Osteocyte (in vitro differentiated cells): ENCODE results near the gene LST1. TPM values are rescaled to one million over a fixed set of nuclear protein-coding genes. Genes with fewer than 3 reads are reported as not detected.

Source experiments
- DNase-seq: peaks from one replicate; pipeline ENCODE4 v3.0.0; 2021; ENCODE audit warnings: mixed read lengths; ENCODE audit not compliant: unreplicated experiment; ENCODE audit errors: extremely low spot score
- H3K27ac Mint-ChIP-seq: one replicate; pipeline ENCODE4 v1.8.0; 2021; ENCODE audit warnings: mild to moderate bottlenecking, mixed read lengths; ENCODE audit not compliant: unreplicated experiment
- H3K27me3 Mint-ChIP-seq: one replicate; pipeline ENCODE4 v1.8.0; 2021; ENCODE audit warnings: mixed read lengths; ENCODE audit not compliant: unreplicated experiment
- H3K36me3 Mint-ChIP-seq: one replicate; pipeline ENCODE4 v1.8.0; 2021; ENCODE audit warnings: mixed read lengths; ENCODE audit not compliant: unreplicated experiment
- H3K4me1 Mint-ChIP-seq: one replicate; pipeline ENCODE4 v1.8.0; 2021; ENCODE audit warnings: mixed read lengths; ENCODE audit not compliant: unreplicated experiment
- H3K4me3 Mint-ChIP-seq: one replicate; pipeline ENCODE4 v1.8.0; 2021; ENCODE audit warnings: mild to moderate bottlenecking, moderate library complexity, mixed read lengths; ENCODE audit not compliant: unreplicated experiment
- H3K9me3 Mint-ChIP-seq: one replicate; pipeline ENCODE4 v1.8.0; 2021; ENCODE audit warnings: mixed read lengths; ENCODE audit not compliant: unreplicated experiment
- CTCF ChIP-seq: fragments of 200-600 bp; sonication (generic); IDR thresholded peaks from 2 replicates; pipeline ENCODE4 v1.5.0; 2021; ENCODE audit warnings: antibody characterized with exemption, mild to moderate bottlenecking, moderate library complexity
- total RNA-seq: library from RNA; stranded (reverse); gene quantifications from 2 replicates; pipeline ENCODE4 v1.2.1, GENCODE V29; 2021

LST1 gene
- total RNA-seq, 1 donor from 2014 or later, result not detected

GRCh38 chr6:31558318-31558625, 27.8 kb upstream of the LST1 start:
- no peak overlapping the region for H3K4me3 Mint-ChIP-seq

GRCh38 chr6:31558631-31559500, 27.2 kb upstream of the LST1 start:
- Mint-ChIP-seq H3K36me3 (peaks cover 35% of the 10 kb centered on the region), H3K27ac (peak overlapping the region; percentile 72), H3K4me3 (no peak overlapping the region), H3K9me3 (no peaks in the 10 kb centered on the region), H3K27me3 (no peaks in the 10 kb centered on the region), H3K4me1 (peaks cover 25% of the 10 kb centered on the region)
- DNase-seq, result no peak
- no peak for TF ChIP-seq CTCF

More at GRCh38 chr6:31558318-31558625, 27.8 kb upstream of the LST1 start:
- H3K27ac Mint-ChIP-seq, result no peak overlapping the region
- no peak for DNase-seq
- peaks cover 25% of the 10 kb centered on the region for H3K4me1 Mint-ChIP-seq
- no peak for TF ChIP-seq CTCF
- H3K9me3 Mint-ChIP-seq, result no peaks in the 10 kb centered on the region
- H3K36me3 Mint-ChIP-seq, result peaks cover 36% of the 10 kb centered on the region
- no peaks in the 10 kb centered on the region for H3K27me3 Mint-ChIP-seq

- peaks cover 25% of the 10 kb centered on the region for H3K4me1 Mint-ChIP-seq
- H3K36me3 Mint-ChIP-seq, result peaks cover 32% of the 10 kb centered on the region
- no peak for TF ChIP-seq CTCF
- H3K27ac Mint-ChIP-seq, result peak overlapping the region; percentile 72
- H3K4me3 Mint-ChIP-seq, result no peak overlapping the region
- no peak for DNase-seq
- no peaks in the 10 kb centered on the region for H3K27me3 Mint-ChIP-seq
- no peaks in the 10 kb centered on the region for H3K9me3 Mint-ChIP-seq
These were observed 26.5 kb upstream of the LST1 start for GRCh38 chr6:31559606-31559957.

GRCh38 chr6:31559958-31560696, 25.9 kb upstream of the LST1 start:
- H3K4me3 Mint-ChIP-seq, result no peak overlapping the region
- H3K9me3 Mint-ChIP-seq, result no peaks in the 10 kb centered on the region
- peaks cover 30% of the 10 kb centered on the region for H3K36me3 Mint-ChIP-seq
- no peak for TF ChIP-seq CTCF
- H3K27me3 Mint-ChIP-seq, result no peaks in the 10 kb centered on the region
- no peak for DNase-seq
- H3K4me1 Mint-ChIP-seq, result peaks cover 25% of the 10 kb centered on the region
- H3K27ac Mint-ChIP-seq, result peak overlapping the region; percentile 72

GRCh38 chr6:31560697-31561058, 25.4 kb upstream of the LST1 start:
- Mint-ChIP-seq H3K9me3 (no peaks in the 10 kb centered on the region), H3K27ac (peak overlapping the region; percentile 48), H3K27me3 (no peaks in the 10 kb centered on the region), H3K4me1 (peaks cover 25% of the 10 kb centered on the region), H3K36me3 (peaks cover 30% of the 10 kb centered on the region), H3K4me3 (no peak overlapping the region)
- DNase-seq, result no peak
- no peak for TF ChIP-seq CTCF
